Fibroblast of lung (primary cell): ENCODE measurements around the gene RTN4RL1. TPM values are rescaled to one million over a fixed set of nuclear protein-coding genes. Genes with fewer than 3 reads are reported as not detected.
"Not testable (repeated sequence)": the region's sequence is repeated elsewhere in the genome, so short reads cannot be mapped to it uniquely, and the experiment has no call there.

Experiments
- DNase-seq, 2 donors: peaks; one replicate each; pipeline versions ENCODE4 v3.0.0 to v3.0.0-alpha.2; 2010; ENCODE audit warnings: low read depth in 2 of 2
- H2AFZ ChIP-seq: 2 replicates; pipeline ENCODE4 v1.5.1; 2012; ENCODE audit warnings: low read length, control low read depth, inconsistent platforms
- H3K27ac ChIP-seq: 2 replicates; pipeline ENCODE4 v1.5.1; 2011; ENCODE audit warnings: low read length, control low read depth; ENCODE audit not compliant: insufficient read depth
- H3K27me3 ChIP-seq: 2 replicates; pipeline ENCODE4 v1.5.1; 2011; ENCODE audit warnings: mild to moderate bottlenecking, low read length; ENCODE audit not compliant: control insufficient read depth, insufficient read depth
- H3K36me3 ChIP-seq: 2 replicates; pipeline ENCODE4 v1.5.1; 2011; ENCODE audit warnings: low read length; ENCODE audit not compliant: control insufficient read depth, insufficient read depth
- H3K4me1 ChIP-seq: 2 replicates; pipeline ENCODE4 v1.5.1; 2011; ENCODE audit warnings: low read length; ENCODE audit not compliant: control insufficient read depth, insufficient read depth; ENCODE audit errors: extremely low read depth
- H3K4me2 ChIP-seq: 2 replicates; pipeline ENCODE4 v1.5.1; 2011; ENCODE audit warnings: low read length, control low read depth; ENCODE audit not compliant: insufficient read depth; ENCODE audit errors: extremely low read depth
- H3K4me3 ChIP-seq, 4 experiments: fragments of 200-600 bp in 1 of 4; sonication (generic) in 1 of 4; replicated peaks in 1 of 4; 2 replicates each; pipeline ENCODE4 v1.5.1; 2011 to 2016; ENCODE audit warnings: low read length in 4 of 4, low read depth in 3 of 4, mild to moderate bottlenecking in 3 of 4, control low read depth in 2 of 4, inconsistent platforms in 1 of 4, mixed read lengths in 1 of 4; ENCODE audit not compliant: insufficient read depth in 1 of 4; ENCODE audit errors: control extremely low read depth in 1 of 4
- H3K79me2 ChIP-seq: 2 replicates; pipeline ENCODE4 v1.5.1; 2012; ENCODE audit warnings: mild to moderate bottlenecking, low read length, inconsistent platforms; ENCODE audit not compliant: control insufficient read depth, insufficient read depth
- H3K9ac ChIP-seq: 2 replicates; pipeline ENCODE4 v1.5.1; 2011; ENCODE audit warnings: mild to moderate bottlenecking, low read length, control low read depth; ENCODE audit not compliant: insufficient read depth
- H3K9me3 ChIP-seq: 2 replicates; pipeline ENCODE4 v1.5.1; 2012; ENCODE audit warnings: low read depth, low read length; ENCODE audit not compliant: control insufficient read depth, insufficient read depth
- H4K20me1 ChIP-seq: 2 replicates; pipeline ENCODE4 v1.5.1; 2011; ENCODE audit warnings: low read length; ENCODE audit not compliant: control insufficient read depth, insufficient read depth; ENCODE audit errors: extremely low read depth
- EZH2 ChIP-seq: IDR thresholded peaks from 2 replicates; pipeline ENCODE4 v1.5.1; 2012; ENCODE audit warnings: low read length, control low read depth, mild to moderate bottlenecking; ENCODE audit errors: missing control alignments
- polyA plus RNA-seq, 2 donors: library from polyadenylated mRNA; depleted of rRNA in 1 of 2; stranded (reverse) in 1 of 2; unstranded in 1 of 2; fragments of >200 nt; gene quantifications; 2 replicates each; pipeline ENCODE4 v1.2.1, GENCODE V29; 2011 to 2012; ENCODE audit warnings: missing spikeins in 1 of 2
- total RNA-seq: library from RNA; depleted of rRNA; stranded (reverse); fragments of >200 nt; gene quantifications from 2 replicates; pipeline ENCODE4 v1.2.1, GENCODE V29; 2014
- TF ChIP-seq, protein P1 (sequence below), 2 donors: IDR thresholded peaks in 1 of 2; conservative IDR thresholded peaks in 1 of 2; 1 replicate in 1 of 2; 2 replicates in 1 of 2; pipeline ENCODE4 v1.5.1; 2011 to 2012; ENCODE audit warnings: low read length in 2 of 2, control low read depth in 1 of 2, inconsistent platforms in 1 of 2, low read depth in 1 of 2, mild to moderate bottlenecking in 1 of 2

RTN4RL1 gene
- total and polyA plus RNA-seq, 2 donors (not counting 1 experiment from before 2014, with no cell fraction given): 0.39 to 0.83 TPM

DNA sequence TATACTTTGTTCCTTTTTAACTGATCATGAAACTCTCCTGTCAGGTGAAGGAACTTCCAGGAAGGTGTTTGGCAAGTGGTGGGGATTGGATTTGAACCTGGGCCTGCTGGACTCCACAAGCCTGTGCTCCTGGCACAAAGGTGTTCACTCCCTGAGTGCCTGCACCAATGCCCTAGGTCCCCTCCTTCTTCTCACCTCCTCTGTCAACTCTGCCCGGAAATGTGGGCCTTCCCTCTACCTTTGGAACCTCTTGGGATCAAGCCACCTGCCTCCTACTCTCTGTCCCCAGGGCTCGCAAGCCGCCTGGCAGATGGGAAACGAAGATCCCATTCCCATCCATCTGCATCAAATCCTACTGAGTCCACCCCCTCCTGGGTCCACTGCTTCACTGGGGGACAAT, 40.0 kb downstream of the RTN4RL1 start:
- no peaks in the 10 kb centered on the region for H3K79me2 ChIP-seq
- no peak for TF ChIP-seq EZH2
- TF ChIP-seq, protein P1, sequence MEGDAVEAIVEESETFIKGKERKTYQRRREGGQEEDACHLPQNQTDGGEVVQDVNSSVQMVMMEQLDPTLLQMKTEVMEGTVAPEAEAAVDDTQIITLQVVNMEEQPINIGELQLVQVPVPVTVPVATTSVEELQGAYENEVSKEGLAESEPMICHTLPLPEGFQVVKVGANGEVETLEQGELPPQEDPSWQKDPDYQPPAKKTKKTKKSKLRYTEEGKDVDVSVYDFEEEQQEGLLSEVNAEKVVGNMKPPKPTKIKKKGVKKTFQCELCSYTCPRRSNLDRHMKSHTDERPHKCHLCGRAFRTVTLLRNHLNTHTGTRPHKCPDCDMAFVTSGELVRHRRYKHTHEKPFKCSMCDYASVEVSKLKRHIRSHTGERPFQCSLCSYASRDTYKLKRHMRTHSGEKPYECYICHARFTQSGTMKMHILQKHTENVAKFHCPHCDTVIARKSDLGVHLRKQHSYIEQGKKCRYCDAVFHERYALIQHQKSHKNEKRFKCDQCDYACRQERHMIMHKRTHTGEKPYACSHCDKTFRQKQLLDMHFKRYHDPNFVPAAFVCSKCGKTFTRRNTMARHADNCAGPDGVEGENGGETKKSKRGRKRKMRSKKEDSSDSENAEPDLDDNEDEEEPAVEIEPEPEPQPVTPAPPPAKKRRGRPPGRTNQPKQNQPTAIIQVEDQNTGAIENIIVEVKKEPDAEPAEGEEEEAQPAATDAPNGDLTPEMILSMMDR (conservative IDR thresholded peaks at IDR 0.05 in 1 of 2, IDR thresholded peaks at IDR 0.05 in 1 of 2; ENCODE audit: low read depth in 1 of 2, low read length in 2 of 2): no peak
- no peaks in the 10 kb centered on the region for H3K9me3 ChIP-seq
- no peak overlapping the region for H3K27ac ChIP-seq
- no peak overlapping the region for H3K4me2 ChIP-seq
- no peak for DNase-seq
- no peaks in the 10 kb centered on the region for H3K36me3 ChIP-seq
- no peaks in the 10 kb centered on the region for H3K27me3 ChIP-seq
- no peak overlapping the region for H2AFZ ChIP-seq
- no peak overlapping the region for H3K4me3 ChIP-seq
- H3K9ac ChIP-seq: no peak overlapping the region
- H4K20me1 ChIP-seq: no peaks in the 10 kb centered on the region
- peaks cover 7% of the 10 kb centered on the region for H3K4me1 ChIP-seq

- not testable (repeated sequence) for H3K9me3 ChIP-seq, H3K4me1 ChIP-seq, H3K9ac ChIP-seq, H3K4me2 ChIP-seq, H3K27ac ChIP-seq, H2AFZ ChIP-seq, H4K20me1 ChIP-seq, H3K79me2 ChIP-seq, DNase-seq, H3K4me3 ChIP-seq, H3K27me3 ChIP-seq, H3K36me3 ChIP-seq
Measured at GRCh38 chr17:1982793-1983366, 42.3 kb downstream of the RTN4RL1 start.

DNA sequence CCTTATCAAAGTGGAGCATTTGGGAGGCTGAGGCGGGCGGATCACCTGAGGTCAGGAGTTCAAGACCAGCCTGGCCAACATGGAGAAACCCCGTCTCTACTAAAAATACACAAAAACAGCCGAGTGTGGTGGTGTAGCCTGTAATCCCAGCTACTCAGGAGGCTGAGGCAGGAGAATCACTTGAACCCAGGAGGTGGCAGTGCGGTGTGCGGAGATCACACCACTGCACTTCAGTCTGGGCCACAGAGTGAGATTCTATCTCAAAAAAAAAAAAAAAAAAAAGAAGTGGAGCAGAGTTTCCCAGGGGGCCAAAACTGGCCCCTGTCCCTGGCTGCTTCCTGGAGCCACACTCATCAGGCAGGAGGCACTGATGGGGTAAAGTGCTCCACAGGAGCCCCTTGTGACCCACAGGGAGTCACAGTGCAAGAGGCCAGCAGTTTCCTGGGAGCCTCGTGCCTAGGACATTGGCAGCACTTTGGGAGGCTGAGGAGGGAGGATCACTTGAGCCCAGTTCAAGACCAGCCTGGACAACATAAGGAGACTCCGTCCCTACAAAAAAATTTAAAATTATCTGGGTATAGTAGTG, 44.4 kb downstream of the RTN4RL1 start:
- TF ChIP-seq, protein P1 (conservative IDR thresholded peaks at IDR 0.05 in 1 of 2, IDR thresholded peaks at IDR 0.05 in 1 of 2; ENCODE audit: low read depth in 1 of 2, low read length in 2 of 2): no peak
- TF ChIP-seq EZH2: no peak
- no peaks in the 10 kb centered on the region for H3K36me3 ChIP-seq

More for the DNA sequence above, 44.4 kb downstream of the RTN4RL1 start:
- no peaks in the 10 kb centered on the region for H3K4me1 ChIP-seq
- no peak overlapping the region for H3K9ac ChIP-seq
- H3K79me2 ChIP-seq: no peaks in the 10 kb centered on the region
- H3K27ac ChIP-seq: no peak overlapping the region
- no peak overlapping the region for H2AFZ ChIP-seq
- no peak overlapping the region for H3K4me3 ChIP-seq
- H3K9me3 ChIP-seq: no peaks in the 10 kb centered on the region
- DNase-seq: no peak
- H3K4me2 ChIP-seq: no peak overlapping the region
- peaks cover 20% of the 10 kb centered on the region for H3K27me3 ChIP-seq
- no peaks in the 10 kb centered on the region for H4K20me1 ChIP-seq
